H1 (cell line): ENCODE measurements around the gene INAFM1. TPM values are rescaled to one million over a fixed set of nuclear protein-coding genes. Genes with fewer than 3 reads are reported as not detected.

Experiments
- CTCF ChIA-PET: fragments of 300-600 bp; sonication (Branson Sonifier 250); formaldehyde crosslinking; loops from one replicate; lab custom pipeline; 2021; ENCODE audit not compliant: partially characterized antibody; lab: Charles Lee
- POLR2A ChIA-PET: fragments of 300-600 bp; sonication (Branson Sonifier 250); formaldehyde crosslinking; loops from one replicate; lab custom pipeline; 2021; ENCODE audit warnings: inconsistent platforms; ENCODE audit not compliant: partially characterized antibody; lab: Charles Lee
- DNase-seq, 2 experiments: peaks; one replicate each; pipeline versions ENCODE4 v3.0.0 to v3.0.0-alpha.2; 2010 to 2022; ENCODE audit warnings: low spot score in 2 of 2, low read depth in 1 of 2, mixed read lengths in 1 of 2
- FAIRE-seq: peaks from 2 replicates; lab custom pipeline; 2011; peaks lifted over from hg19 to GRCh38; lab: Jason Lieb, UNC
- H2AFZ ChIP-seq: 2 replicates; pipeline ENCODE4 v1.8.1; 2012; ENCODE audit warnings: low read length, inconsistent platforms
- H2AK5ac ChIP-seq: 2 replicates; pipeline ENCODE4 v1.6.1; 2013; ENCODE audit warnings: low read depth, low read length
- H2BK120ac ChIP-seq: replicated peaks from 2 replicates; pipeline ENCODE3; 2013; ENCODE audit warnings: low read depth, low read length, inconsistent platforms
- H2BK12ac ChIP-seq: 2 replicates; pipeline ENCODE4 v1.6.1; 2013; ENCODE audit warnings: low read depth, low read length
- H2BK15ac ChIP-seq: 2 replicates; pipeline ENCODE4 v1.6.1; 2013; ENCODE audit warnings: low read length
- H2BK20ac ChIP-seq: 2 replicates; pipeline ENCODE4 v1.6.1; 2013; ENCODE audit warnings: low read length
- H2BK5ac ChIP-seq: 2 replicates; pipeline ENCODE4 v1.6.1; 2013; ENCODE audit warnings: low read depth, low read length
- H3K14ac ChIP-seq: 2 replicates; pipeline ENCODE4 v1.6.1; 2013; ENCODE audit warnings: inconsistent platforms; ENCODE audit not compliant: insufficient read length
- H3K18ac ChIP-seq: 2 replicates; pipeline ENCODE4 v1.6.1; 2013; ENCODE audit warnings: low read length; ENCODE audit errors: extremely low read depth
- H3K23ac ChIP-seq: 2 replicates; pipeline ENCODE4 v1.6.1; 2013; ENCODE audit warnings: inconsistent platforms; ENCODE audit not compliant: insufficient read length
- H3K23me2 ChIP-seq: 2 replicates; pipeline ENCODE4 v1.6.1; 2013; ENCODE audit warnings: low read depth, low read length
- H3K27ac ChIP-seq: 2 replicates; pipeline ENCODE4 v1.6.1; 2011; ENCODE audit warnings: low read depth, low read length, inconsistent platforms
- H3K27me3 ChIP-seq, 4 experiments: replicated peaks in 1 of 4; 1 replicate in 1 of 4; 2 replicates in 3 of 4; pipeline versions ENCODE4 v1.6.1 to v1.8.1; 2011 to 2013; ENCODE audit warnings: low read length in 3 of 4, mild to moderate bottlenecking in 3 of 4, inconsistent platforms in 2 of 4, mixed read lengths in 2 of 4, moderate library complexity in 1 of 4; ENCODE audit not compliant: control insufficient read depth in 3 of 4, insufficient read depth in 3 of 4; ENCODE audit errors: extremely low read depth in 1 of 4
- H3K36me3 ChIP-seq, 4 experiments: 2 replicates each; pipeline versions ENCODE4 v1.6.1 to v1.8.1; 2011 to 2013; ENCODE audit warnings: mild to moderate bottlenecking in 4 of 4, low read length in 3 of 4, moderate library complexity in 2 of 4, control low read depth in 1 of 4, inconsistent platforms in 1 of 4; ENCODE audit not compliant: insufficient read depth in 4 of 4, control insufficient read depth in 2 of 4
- H3K4ac ChIP-seq: replicated peaks from 2 replicates; pipeline ENCODE3; 2013; ENCODE audit warnings: low read length, low read depth, mixed read lengths, inconsistent platforms; ENCODE audit not compliant: insufficient read length
- H3K4me1 ChIP-seq, 4 experiments: replicated peaks in 1 of 4; 1 replicate in 1 of 4; 2 replicates in 3 of 4; pipeline versions ENCODE4 v1.6.1 to v1.8.1; 2011 to 2013; ENCODE audit warnings: low read length in 3 of 4, inconsistent platforms in 2 of 4, mixed read lengths in 1 of 4; ENCODE audit not compliant: insufficient read depth in 4 of 4, control insufficient read depth in 3 of 4
- H3K4me2 ChIP-seq, 2 experiments: 2 replicates each; pipeline versions ENCODE4 v1.6.1 to v1.8.1; 2011 to 2013; ENCODE audit warnings: low read depth in 2 of 2, low read length in 2 of 2, control low read depth in 1 of 2, inconsistent platforms in 1 of 2, mild to moderate bottlenecking in 1 of 2; ENCODE audit not compliant: insufficient read depth in 1 of 2
- H3K4me3 ChIP-seq, 4 experiments: fragments of 200-600, 300-600 bp in 1 of 4; sonication (generic), shearing (Covaris generic), sonication (Bioruptor Twin) in 1 of 4; 2 replicates each; pipeline versions ENCODE4 v1.5.1 to v1.8.1; 2011 to 2016; ENCODE audit warnings: low read length in 4 of 4, low read depth in 3 of 4, control low read depth in 2 of 4, inconsistent platforms in 2 of 4, mild to moderate bottlenecking in 2 of 4, mixed read lengths in 1 of 4, moderate library complexity in 1 of 4; ENCODE audit not compliant: insufficient read depth in 2 of 4; ENCODE audit errors: extremely low read depth in 1 of 4
- H3K56ac ChIP-seq: replicated peaks from 2 replicates; pipeline ENCODE3; 2013; ENCODE audit warnings: low read depth, mild to moderate bottlenecking, mixed read lengths, low read length, inconsistent platforms; ENCODE audit not compliant: insufficient read length
- H3K79me1 ChIP-seq: 2 replicates; pipeline ENCODE4 v1.6.1; 2013; ENCODE audit warnings: low read depth, low read length, control low read depth
- H3K79me2 ChIP-seq, 2 experiments: 2 replicates each; pipeline versions ENCODE4 v1.6.1 to v1.8.1; 2012 to 2013; ENCODE audit warnings: low read length in 2 of 2, mild to moderate bottlenecking in 2 of 2, inconsistent platforms in 1 of 2; ENCODE audit not compliant: insufficient read depth in 2 of 2, control insufficient read depth in 1 of 2
- H3K9ac ChIP-seq, 4 experiments: replicated peaks in 1 of 4; 1 replicate in 1 of 4; 2 replicates in 3 of 4; pipeline versions ENCODE4 v1.6.1 to v1.8.1; 2011 to 2013; ENCODE audit warnings: low read depth in 3 of 4, low read length in 3 of 4, control low read depth in 2 of 4, mild to moderate bottlenecking in 2 of 4, moderate library complexity in 2 of 4, inconsistent platforms in 1 of 4; ENCODE audit errors: extremely low read depth in 1 of 4
- H3K9me3 ChIP-seq, 2 experiments: 2 replicates each; pipeline versions ENCODE4 v1.6.1 to v1.8.1; 2012 to 2013; ENCODE audit warnings: mild to moderate bottlenecking in 2 of 2, moderate library complexity in 2 of 2, control low read depth in 1 of 2, inconsistent platforms in 1 of 2, low read depth in 1 of 2, low read length in 1 of 2, mixed read lengths in 1 of 2; ENCODE audit not compliant: insufficient read depth in 2 of 2
- H4K20me1 ChIP-seq, 2 experiments: replicated peaks in 1 of 2; 2 replicates each; pipeline versions ENCODE3 to v1.8.1; 2011 to 2013; ENCODE audit warnings: inconsistent platforms in 2 of 2, low read length in 2 of 2, mild to moderate bottlenecking in 1 of 2; ENCODE audit not compliant: insufficient read depth in 2 of 2, control insufficient read depth in 1 of 2
- H4K5ac ChIP-seq: 2 replicates; pipeline ENCODE4 v1.6.1; 2013; ENCODE audit warnings: low read length, low read depth, mixed read lengths, inconsistent platforms; ENCODE audit not compliant: insufficient read length
- H4K8ac ChIP-seq: 2 replicates; pipeline ENCODE4 v1.8.0; 2013; ENCODE audit warnings: mild to moderate bottlenecking, moderate library complexity, low read length, inconsistent platforms; ENCODE audit not compliant: insufficient read depth; ENCODE audit errors: extremely low read depth
- H4K91ac ChIP-seq: replicated peaks from 2 replicates; pipeline ENCODE3; 2013; ENCODE audit warnings: low read length, mixed read lengths, inconsistent platforms; ENCODE audit not compliant: insufficient read length
- CHD2 ChIP-seq: IDR thresholded peaks from 2 replicates; pipeline ENCODE4 v1.6.1; 2012; ENCODE audit warnings: low read length, improper control_type of control experiment
- FOSL1 ChIP-seq: IDR thresholded peaks from 2 replicates; pipeline ENCODE4 v1.6.1; 2011; ENCODE audit warnings: mild to moderate bottlenecking, low read depth, low read length, moderate library complexity; ENCODE audit not compliant: insufficient read depth
- KDM1A ChIP-seq: fragments of 200-600, 300-600 bp; sonication (generic); IDR thresholded peaks from 2 replicates; pipeline ENCODE4 v1.7.1; 2016; ENCODE audit warnings: mild to moderate bottlenecking, low read length, borderline replicate concordance
- KDM4A ChIP-seq: IDR thresholded peaks from one replicate; pipeline ENCODE4 v1.7.1; 2012; ENCODE audit warnings: low read depth, mild to moderate bottlenecking, moderate library complexity, low read length, inconsistent platforms; ENCODE audit not compliant: severe bottlenecking
- MAFK ChIP-seq: IDR thresholded peaks from 2 replicates; pipeline ENCODE4 v1.6.1; 2012; ENCODE audit warnings: low read depth, mild to moderate bottlenecking, improper control_type of control experiment, low read length
- POLR2A ChIP-seq, 2 experiments: IDR thresholded peaks; 1 replicate in 1 of 2; 2 replicates in 1 of 2; pipeline ENCODE4 v1.6.1; 2011; ENCODE audit warnings: low read depth in 2 of 2, low read length in 2 of 2, mild to moderate bottlenecking in 2 of 2; ENCODE audit errors: control extremely low read depth in 1 of 2
- POLR2AphosphoS5 ChIP-seq: IDR thresholded peaks from 2 replicates; pipeline ENCODE4 v1.6.1; 2011; ENCODE audit warnings: low read depth, low read length
- RFX5 ChIP-seq: IDR thresholded peaks from 2 replicates; pipeline ENCODE4 v1.6.1; 2011; ENCODE audit warnings: low read depth, low read length, improper control_type of control experiment, borderline replicate concordance
- SP1 ChIP-seq: IDR thresholded peaks from 2 replicates; pipeline ENCODE4 v1.6.1; 2011; ENCODE audit warnings: low read depth, low read length
- SUZ12 ChIP-seq: fragments of 200-600 bp; sonication (generic); IDR thresholded peaks from 2 replicates; pipeline ENCODE4 v1.6.1; 2012; ENCODE audit warnings: mild to moderate bottlenecking, inconsistent platforms, low read length, moderate library complexity, mixed read lengths
- TEAD4 ChIP-seq: IDR thresholded peaks from 2 replicates; pipeline ENCODE4 v1.6.1; 2012; ENCODE audit warnings: low read depth, low read length, inconsistent platforms, mixed read lengths
- ZNF274 ChIP-seq: IDR thresholded peaks from 2 replicates; pipeline ENCODE4 v1.7.0; 2012; ENCODE audit warnings: low read length, borderline replicate concordance; ENCODE audit errors: extremely low read depth
- WGBS, 2 experiments: shearing (Covaris generic) in 1 of 2; methylation state at CpG; one replicate each; pipeline versions ENCODE4 v1.1.6 to v1.1.7; 2013 to 2015; ENCODE audit warnings: low lambda C conversion rate in 2 of 2, mixed read lengths in 2 of 2, inconsistent platforms in 1 of 2, low coverage in 1 of 2, missing lambda C conversion rate in 1 of 2; ENCODE audit not compliant: insufficient replicate concordance in 2 of 2, insufficient coverage in 1 of 2, insufficient read length in 1 of 2; ENCODE audit errors: extremely low coverage in 1 of 2, missing lambda C conversion rate in 1 of 2; 5-methylcytosine and 5-hydroxymethylcytosine counted together
- polyA plus RNA-seq, 7 experiments: library from polyadenylated mRNA; depleted of rRNA in 3 of 7; stranded (reverse) in 5 of 7; unstranded in 2 of 7; fragments of >200 nt in 5 of 7; fragments of 200-250 nt in 2 of 7; gene quantifications; 1 replicate in 5 of 7; 2 replicates in 1 of 7; 4 replicates in 1 of 7; pipeline versions ENCODE4 v1.2.1 to v1.2.3, GENCODE V29; 2011 to 2013; ENCODE audit warnings: missing spikeins in 2 of 7, mixed read lengths in 2 of 7
- total RNA-seq: library from RNA; stranded (reverse); fragmentation: NEBNext Ultra II Directional; extraction: Animal tissue kit (Norgen Biotek cat#: 25700); gene quantifications from 2 replicates; pipeline ENCODE4 v1.2.1, GENCODE V29; 2021

INAFM1 gene
- total and polyA plus RNA-seq, 2 of the 8 experiments (the other 6 are each of a cell fraction or from before 2014, with no cell fraction given), result 2.6 to 3.4 TPM

DNA sequence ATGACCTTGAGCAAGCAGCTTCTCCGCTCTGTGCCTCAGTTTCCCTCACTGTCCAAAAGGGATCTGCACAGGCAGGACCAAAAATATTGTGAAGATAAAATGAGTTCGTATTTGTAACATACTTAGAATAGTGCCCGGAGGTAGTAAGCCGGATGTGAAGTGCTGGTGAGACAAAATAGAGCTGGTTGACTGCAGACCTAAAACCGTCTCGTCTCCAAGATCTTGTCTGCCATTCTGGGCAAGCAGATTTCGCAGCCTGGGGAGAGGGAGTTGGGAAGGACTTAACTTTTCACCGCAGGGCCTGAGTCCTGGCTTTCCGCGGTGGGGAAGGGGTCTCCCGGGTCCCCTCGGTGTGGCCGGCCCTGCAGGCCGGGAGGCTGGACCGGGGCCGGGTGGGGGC lies 35.5 kb upstream of the INAFM1 start:
- Histone ChIP-seq H2BK12ac (peak overlapping the region; percentile 22; the same call in 1 of the 2 replicates), H3K14ac (no peak overlapping the region), H3K23ac (no peak overlapping the region), H3K23me2 (peaks cover 20% of the 10 kb centered on the region), H3K36me3 (no peaks in the 10 kb centered on the region), H3K4me2 (peak overlapping the region; percentile 64 to 91), H3K9me3 (peaks cover 0 to 5% of the 10 kb centered on the region in 2 experiments; a peak in 2 of 4 replicates), H3K79me1 (peaks cover 3% of the 10 kb centered on the region; the same call in 1 of the 2 replicates), H3K27ac (no peak overlapping the region), H2AFZ (peak overlapping the region; percentile 84; the same call in 1 of the 2 replicates), H3K4me1 (peaks cover 8 to 25% (median 20%) of the 10 kb centered on the region in 4 experiments), H4K8ac (no peak overlapping the region; the same call in 1 of the 2 replicates), H2BK15ac (no peak overlapping the region), H4K20me1 (peaks cover 4 to 18% of the 10 kb centered on the region in 2 experiments), H4K5ac (peak overlapping the region; percentile 51), H3K79me2 (no peaks in the 10 kb centered on the region; a peak in 1 of 4 replicates), H3K18ac (peak overlapping the region; percentile 56; the same call in 1 of the 2 replicates), H3K9ac (peak overlapping the region in 1 of 4 experiments; percentile 16; a peak in 1 of 7 replicates), H3K27me3 (peaks cover 0 to 30% (median 27%) of the 10 kb centered on the region in 4 experiments; a peak in 6 of 7 replicates), H2BK5ac (no peak overlapping the region), H3K4ac (no peak overlapping the region), H2BK20ac (0 out of 2 replicates have a peak overlapping the region, but pooled peaks have one; percentile 34), H3K4me3 (peak overlapping the region; percentile 30 to 61 (median 45)), H2BK120ac (no peak overlapping the region), H2AK5ac (no peak overlapping the region), H3K56ac (no peak overlapping the region), H4K91ac (no peak overlapping the region)
- CTCF ChIA-PET, result interaction anchor here (1.1 to 8.3 kb wide), 3 partner anchors 6 to 28 kb away, joined by 3 to 85 read pairs (median 26); no protein-coding TSS in a partner anchor
- TF ChIP-seq KDM4A, result no peak
- TF ChIP-seq POLR2A (IDR thresholded peaks at IDR 0.05; ENCODE audit: control extremely low read depth in 1 of 2, low read depth in 2 of 2, low read length in 2 of 2), result no peak
- no peak for TF ChIP-seq CHD2
- no peak for TF ChIP-seq ZNF274
- TF ChIP-seq SP1, result no peak
- no peak for TF ChIP-seq MAFK
- no peak for TF ChIP-seq FOSL1
- TF ChIP-seq POLR2AphosphoS5, result no peak
- TF ChIP-seq KDM1A, result no peak
- TF ChIP-seq TEAD4, result no peak
- TF ChIP-seq SUZ12, result no peak
- TF ChIP-seq RFX5, result no peak
- POLR2A ChIA-PET, result interaction anchor here (0.9 to 5.0 kb wide), 4 partner anchors 11 to 35 kb away, joined by 3 to 66 read pairs (median 4); partner anchors contain the start of gene INAFM1
- 42% methylated on average over 8 of the region's 16 CpGs; no CpG with 5 or more reads in 1 of the 2 experiments for WGBS, 2 experiments
- no peak for FAIRE-seq
- DNase-seq, result no peak
